Spleen (tissue), 11 donors: Measurements from ENCODE around the gene KRTAP4-8. TPM values are rescaled to one million over a fixed set of nuclear protein-coding genes. Genes with fewer than 3 reads are reported as not detected.
"Not testable (repeated sequence)": the region's sequence is repeated elsewhere in the genome, so short reads cannot be mapped to it uniquely, and the experiment has no call there.

Source experiments
- DNase-seq: peaks from one replicate; pipeline ENCODE4 v3.0.0-alpha.2; 2020
- H3K27ac ChIP-seq, 8 donors: fragments of 200-600 bp; sonication (generic) in 7 of 8; 1 replicate in 4 of 8; 2 replicates in 4 of 8; pipeline versions ENCODE4 v1.5.0 to v1.8.0; 2016 to 2021; ENCODE audit warnings: inconsistent platforms in 4 of 8, mild to moderate bottlenecking in 4 of 8, moderate library complexity in 1 of 8
- H3K27me3 ChIP-seq, 7 donors: fragments of 200-600 bp; sonication (generic) in 6 of 7; replicated peaks in 1 of 7; 1 replicate in 4 of 7; 2 replicates in 3 of 7; pipeline versions ENCODE4 v1.5.0 to v1.8.0; 2016 to 2021; ENCODE audit warnings: inconsistent platforms in 3 of 7, mild to moderate bottlenecking in 1 of 7
- H3K36me3 ChIP-seq, 6 donors: fragments of 200-600 bp; sonication (generic) in 5 of 6; 1 replicate in 4 of 6; 2 replicates in 2 of 6; pipeline versions ENCODE4 v1.5.0 to v1.8.0; 2016 to 2021; ENCODE audit warnings: inconsistent platforms in 2 of 6
- H3K4me1 ChIP-seq, 6 donors: fragments of 200-600 bp; sonication (generic) in 5 of 6; 1 replicate in 3 of 6; 2 replicates in 3 of 6; pipeline versions ENCODE4 v1.5.0 to v1.8.0; 2016 to 2021; ENCODE audit warnings: inconsistent platforms in 3 of 6
- H3K4me3 ChIP-seq, 8 donors: fragments of 200-600 bp; sonication (generic) in 7 of 8; 1 replicate in 4 of 8; 2 replicates in 4 of 8; pipeline versions ENCODE4 v1.5.0 to v1.8.0; 2016 to 2021; ENCODE audit warnings: inconsistent platforms in 4 of 8, mild to moderate bottlenecking in 4 of 8, moderate library complexity in 2 of 8
- H3K9me3 ChIP-seq, 8 donors: fragments of 200-600 bp; sonication (generic) in 7 of 8; 1 replicate in 4 of 8; 2 replicates in 4 of 8; pipeline versions ENCODE4 v1.5.0 to v1.8.0; 2016 to 2021; ENCODE audit warnings: inconsistent platforms in 4 of 8
- CTCF ChIP-seq, 11 experiments: fragments of 200-600 bp in 7 of 11; fragments of 450-650 bp in 4 of 11; sonication (generic) in 4 of 11; IDR thresholded peaks in 8 of 11; conservative IDR thresholded peaks in 3 of 11; 1 replicate in 7 of 11; 2 replicates in 4 of 11; pipeline versions ENCODE4 v1.4.0 to v1.8.0; 2016 to 2021; ENCODE audit warnings: antibody characterized with exemption in 11 of 11, inconsistent platforms in 4 of 11, mild to moderate bottlenecking in 1 of 11
- POLR2A ChIP-seq, 3 donors: fragments of 450-650 bp; IDR thresholded peaks; one replicate each; pipeline ENCODE4 v1.5.1; 2017; ENCODE audit warnings: antibody characterized with exemption in 3 of 3, mild to moderate bottlenecking in 1 of 3
- POLR2AphosphoS5 ChIP-seq, 3 donors: sonication (generic); formaldehyde crosslinking; IDR thresholded peaks; one replicate each; pipeline ENCODE4 v1.5.1; 2017; ENCODE audit warnings: antibody characterized with exemption in 3 of 3
- WGBS, 5 donors: extraction: QIAGEN DNeasy Blood & Tissue Kit in 3 of 5; methylation state at CpG; one replicate each; pipeline versions ENCODE4 v1.1.5 to v1.1.7; 2013 to 2018; 5-methylcytosine and 5-hydroxymethylcytosine counted together
- intact Hi-C: fragments of 100-400 bp; cut with DNase I; formaldehyde crosslinking; loops from one replicate; pipeline ENCODE4 v1.15.0; 2023; ENCODE audit warnings: low total_unique reads
- polyA plus RNA-seq, 3 donors: library from polyadenylated mRNA; stranded (reverse); fragments of 200-250 nt; gene quantifications; one replicate each; pipeline ENCODE4 v1.2.1, GENCODE V29; 2013
- total RNA-seq, 7 donors: library from RNA; depleted of rRNA in 3 of 7; stranded (reverse); fragments of >200 nt in 3 of 7; fragmentation: NEBNext Ultra II Directional in 4 of 7; extraction: Animal tissue kit (Norgen Biotek cat#: 25700) in 4 of 7; gene quantifications; one replicate each; pipeline versions ENCODE4 v1.1.0 to v1.2.1, GENCODE V29; 2016 to 2021
- donor health status: healthy with polysubstance abuse.
- donor health status: DM: no; HTN: no; CAD: no; lungs with moderate emphysema.
- donor health status: DM: no; HTN: no; CAD: no.
- donor health status: Bipolar disorder and iron deficiency.
- donor health status: healthy.
- donor health status: DM: no; HTN: no; CAD: no.
- donor health status: DM: yes; HTN: yes; CAD: no.

KRTAP4-8 gene
- total and polyA plus RNA-seq, 10 donors = not detected

- DNase-seq = no peak
- intact Hi-C loops = no loop called here
- TF ChIP-seq CTCF (IDR thresholded peaks at IDR 0.05 in 8 of 11, conservative IDR thresholded peaks at IDR 0.05 in 3 of 11) (no peak), POLR2A (IDR thresholded peaks at IDR 0.05) (no peak), POLR2AphosphoS5 (IDR thresholded peaks at IDR 0.05) (no peak)
- H3K36me3 ChIP-seq = no peaks in the 10 kb centered on the region
- H3K4me1 ChIP-seq = peaks cover 0 to 14% (median 6%) of the 10 kb centered on the region in 6 donors
- 94 to 98% (median 95%) methylated on average over 1 of the region's 1 CpG for WGBS, 5 donors
- H3K4me3 ChIP-seq = no peak overlapping the region
- H3K9me3 ChIP-seq = no peaks in the 10 kb centered on the region
- H3K27ac ChIP-seq = no peak overlapping the region
- peaks cover 0 to 6% (median 0%) of the 10 kb centered on the region in 7 donors for H3K27me3 ChIP-seq
Observed at GRCh38 chr17:41103896-41104295, 6.0 kb upstream of the KRTAP4-8 start.

- Histone ChIP-seq H3K9me3 (no peaks in the 10 kb centered on the region), H3K4me1 (peaks cover 0 to 9% (median 0%) of the 10 kb centered on the region in 6 donors), H3K36me3 (no peaks in the 10 kb centered on the region), H3K4me3 (no peak within 1 kb of the TSS), H3K27me3 (peaks cover 0 to 4% (median 0%) of the 10 kb centered on the region in 7 donors), H3K27ac (no peak within 1 kb of the TSS)
- intact Hi-C loops = no loop called here
- TF ChIP-seq POLR2AphosphoS5 (IDR thresholded peaks at IDR 0.05) (no peak), POLR2A (IDR thresholded peaks at IDR 0.05) (no peak), CTCF (IDR thresholded peaks at IDR 0.05 in 8 of 11, conservative IDR thresholded peaks at IDR 0.05 in 3 of 11) (no peak)
- peak; percentile 62 for DNase-seq
- 62 to 73% (median 66%) methylated on average over 9 to 10 of the region's 10 CpGs for WGBS, 5 donors
Observed at GRCh38 chr17:41101586-41102259, 3.8 kb upstream of the KRTAP4-8 start, which contains the start of gene KRTAP4-16. KRTAP4-16 (minus strand) TSS chr17:41102209; CDS start chr17:41102209, 0 bp downstream.

- 10 to 25% (median 18%) methylated on average over 7 of the region's 7 CpGs for WGBS, 5 donors
- DNase-seq, intact Hi-C loops, H3K36me3 ChIP-seq, H3K9me3 ChIP-seq, H3K4me1 ChIP-seq, H3K4me3 ChIP-seq, H3K27me3 ChIP-seq: not testable (repeated sequence)
- peak overlapping the region in 4 of 8 donors; percentile 18 to 47 (median 43) for H3K27ac ChIP-seq
Observed at GRCh38 chr17:41099682-41100480, 1.9 kb upstream of the KRTAP4-8 start.

- Histone ChIP-seq H3K27ac (no peak overlapping the region), H3K27me3 (peaks cover 0 to 9% (median 0%) of the 10 kb centered on the region in 7 donors), H3K9me3 (peaks cover 0 to 2% (median 0%) of the 10 kb centered on the region in 8 donors), H3K4me1 (peaks cover 0 to 9% (median 0%) of the 10 kb centered on the region in 6 donors), H3K4me3 (no peak overlapping the region), H3K36me3 (no peaks in the 10 kb centered on the region)
- no peak for TF ChIP-seq POLR2AphosphoS5 (IDR thresholded peaks at IDR 0.05)
- WGBS, 5 donors = 85 to 94% (median 89%) methylated on average over 6 of the region's 6 CpGs
- intact Hi-C loops = no loop called here
- DNase-seq = no peak
Observed at GRCh38 chr17:41098481-41098880, 539 bp upstream of the KRTAP4-8 start.

GRCh38 chr17:41096055-41096454 lies 1.9 kb downstream of the KRTAP4-8 start:
- no peak for DNase-seq

GRCh38 chr17:41088760-41089352 lies 9.1 kb downstream of the KRTAP4-8 start:
- 29 to 63% (median 52%) methylated on average over 4 of the region's 4 CpGs for WGBS, 5 donors

More at GRCh38 chr17:41096055-41096454, 1.9 kb downstream of the KRTAP4-8 start:
- Histone ChIP-seq H3K36me3 (no peaks in the 10 kb centered on the region), H3K4me1 (peaks cover 0 to 9% (median 0%) of the 10 kb centered on the region in 6 donors), H3K9me3 (peaks cover 0 to 11% (median 0%) of the 10 kb centered on the region in 8 donors), H3K4me3 (no peak overlapping the region), H3K27ac (no peak overlapping the region), H3K27me3 (peaks cover 0 to 9% (median 0%) of the 10 kb centered on the region in 7 donors)
- 85 to 89% (median 88%) methylated on average over 7 of the region's 7 CpGs for WGBS, 5 donors
- intact Hi-C loops = no loop called here
- TF ChIP-seq POLR2AphosphoS5 (IDR thresholded peaks at IDR 0.05) (no peak), POLR2A (IDR thresholded peaks at IDR 0.05) (no peak), CTCF (IDR thresholded peaks at IDR 0.05 in 8 of 11, conservative IDR thresholded peaks at IDR 0.05 in 3 of 11) (no peak)

More at GRCh38 chr17:41088760-41089352, 9.1 kb downstream of the KRTAP4-8 start:
- H3K4me3 ChIP-seq, H3K27me3 ChIP-seq, H3K4me1 ChIP-seq, DNase-seq, H3K27ac ChIP-seq, intact Hi-C loops, H3K36me3 ChIP-seq: not testable (repeated sequence)
- H3K9me3 ChIP-seq = peaks cover 0 to 11% (median 0%) of the 10 kb centered on the region in 8 donors
